Esophagus (tissue), 2 donors: ENCODE measurements around the gene COASY. TPM values are rescaled to one million over a fixed set of nuclear protein-coding genes. Genes with fewer than 3 reads are reported as not detected.

ENCODE experiments used
- H3K27ac ChIP-seq, 2 donors: one replicate each; pipeline ENCODE4 v1.5.1; 2013; ENCODE audit warnings: low read depth in 2 of 2, mild to moderate bottlenecking in 2 of 2, inconsistent platforms in 1 of 2, low read length in 1 of 2, moderate library complexity in 1 of 2
- H3K27me3 ChIP-seq, 2 donors: one replicate each; pipeline ENCODE4 v1.6.1; 2013; ENCODE audit warnings: low read length in 2 of 2, control low read depth in 1 of 2, mild to moderate bottlenecking in 1 of 2; ENCODE audit not compliant: insufficient read depth in 2 of 2, control insufficient read depth in 1 of 2
- H3K36me3 ChIP-seq, 2 donors: one replicate each; pipeline ENCODE4 v1.6.1; 2013; ENCODE audit warnings: low read length in 1 of 2; ENCODE audit not compliant: control insufficient read depth in 2 of 2, insufficient read depth in 2 of 2
- H3K4me1 ChIP-seq, 2 donors: one replicate each; pipeline ENCODE4 v1.6.1; 2013; ENCODE audit warnings: low read length in 1 of 2; ENCODE audit not compliant: control insufficient read depth in 2 of 2, insufficient read depth in 2 of 2
- H3K4me3 ChIP-seq, 2 donors: one replicate each; pipeline ENCODE4 v1.5.1; 2013; ENCODE audit warnings: low read length in 2 of 2, mild to moderate bottlenecking in 2 of 2, low read depth in 1 of 2, moderate library complexity in 1 of 2
- H3K9me3 ChIP-seq, 2 donors: one replicate each; pipeline ENCODE4 v1.6.1; 2013; ENCODE audit warnings: mild to moderate bottlenecking in 2 of 2, low read depth in 1 of 2, low read length in 1 of 2, moderate library complexity in 1 of 2; ENCODE audit not compliant: control insufficient read depth in 2 of 2, insufficient read depth in 1 of 2
- WGBS, 2 donors: extraction: QIAGEN DNeasy Blood & Tissue Kit; methylation state at CpG; one replicate each; pipeline ENCODE4 v1.1.7; 2013; 5-methylcytosine and 5-hydroxymethylcytosine counted together
- polyA plus RNA-seq, 2 donors: library from polyadenylated mRNA; stranded (reverse); fragments of 200-250 nt; gene quantifications; one replicate each; pipeline ENCODE4 v1.2.3, GENCODE V29; 2013
- donor health status: healthy with polysubstance abuse.
- donor health status: Bipolar disorder and iron deficiency.

The COASY gene
- polyA plus RNA-seq, 2 donors: 58.2 to 62.1 TPM

DNA sequence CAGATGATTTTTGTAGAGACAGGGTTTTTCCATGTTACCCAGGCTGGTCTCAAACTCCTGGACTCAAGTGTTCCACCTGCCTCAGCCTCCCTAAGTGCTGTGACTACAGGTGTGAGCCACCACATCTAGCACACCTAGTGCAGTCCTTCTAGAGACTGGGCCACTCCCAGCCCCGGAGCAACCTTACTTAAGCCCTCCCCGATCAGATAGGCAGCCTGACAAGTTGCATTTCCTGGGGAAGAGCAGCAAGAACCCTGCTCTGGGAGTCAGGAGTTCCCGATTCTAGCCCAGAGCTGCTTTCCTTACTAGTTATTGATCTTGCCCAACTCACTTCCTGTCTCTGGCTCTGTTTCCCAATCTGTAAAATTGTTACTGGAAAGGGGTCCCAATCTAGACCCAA lies 32.9 kb upstream of the COASY start:
- Histone ChIP-seq H3K4me1 (peaks cover 0 to 16% of the 10 kb centered on the region in 2 donors), H3K9me3 (no peaks in the 10 kb centered on the region), H3K4me3 (no peak overlapping the region), H3K27me3 (no peaks in the 10 kb centered on the region), H3K27ac (no peak overlapping the region), H3K36me3 (no peaks in the 10 kb centered on the region)
- 46 to 52% methylated on average over 3 of the region's 3 CpGs for WGBS, 2 donors

DNA sequence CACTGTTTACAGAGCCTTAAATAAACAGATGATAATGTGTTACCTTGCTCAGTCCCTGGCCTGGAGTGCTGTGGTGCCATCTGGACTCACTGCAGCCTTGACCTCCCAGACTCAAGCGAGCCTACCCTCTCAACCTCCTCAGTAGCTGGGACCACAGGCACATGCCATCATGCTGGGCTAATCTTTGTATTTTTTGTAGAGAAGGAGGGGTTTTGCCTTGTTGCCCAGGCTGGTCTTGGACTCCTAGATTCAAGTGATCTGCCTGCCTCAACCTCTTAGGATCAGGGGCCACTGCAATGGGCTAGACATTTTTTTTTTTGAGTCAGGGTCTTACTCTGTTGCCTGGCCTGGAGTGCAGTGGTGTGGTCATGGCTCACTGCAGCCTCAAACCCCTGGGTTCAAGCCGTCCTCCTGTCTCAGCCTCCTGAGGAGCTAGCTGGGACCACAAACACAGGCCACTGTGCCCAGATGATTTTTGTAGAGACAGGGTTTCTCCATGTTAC lies 30.9 kb upstream of the COASY start:
- H3K36me3 ChIP-seq: no peaks in the 10 kb centered on the region
- H3K9me3 ChIP-seq: no peaks in the 10 kb centered on the region
- H3K27ac ChIP-seq: peak overlapping the region; percentile 68 to 89
- H3K27me3 ChIP-seq: no peaks in the 10 kb centered on the region
- peaks cover 0 to 19% of the 10 kb centered on the region in 2 donors for H3K4me1 ChIP-seq
- no peak overlapping the region for H3K4me3 ChIP-seq
- 85 to 96% methylated on average over 2 of the region's 2 CpGs for WGBS, 2 donors

DNA sequence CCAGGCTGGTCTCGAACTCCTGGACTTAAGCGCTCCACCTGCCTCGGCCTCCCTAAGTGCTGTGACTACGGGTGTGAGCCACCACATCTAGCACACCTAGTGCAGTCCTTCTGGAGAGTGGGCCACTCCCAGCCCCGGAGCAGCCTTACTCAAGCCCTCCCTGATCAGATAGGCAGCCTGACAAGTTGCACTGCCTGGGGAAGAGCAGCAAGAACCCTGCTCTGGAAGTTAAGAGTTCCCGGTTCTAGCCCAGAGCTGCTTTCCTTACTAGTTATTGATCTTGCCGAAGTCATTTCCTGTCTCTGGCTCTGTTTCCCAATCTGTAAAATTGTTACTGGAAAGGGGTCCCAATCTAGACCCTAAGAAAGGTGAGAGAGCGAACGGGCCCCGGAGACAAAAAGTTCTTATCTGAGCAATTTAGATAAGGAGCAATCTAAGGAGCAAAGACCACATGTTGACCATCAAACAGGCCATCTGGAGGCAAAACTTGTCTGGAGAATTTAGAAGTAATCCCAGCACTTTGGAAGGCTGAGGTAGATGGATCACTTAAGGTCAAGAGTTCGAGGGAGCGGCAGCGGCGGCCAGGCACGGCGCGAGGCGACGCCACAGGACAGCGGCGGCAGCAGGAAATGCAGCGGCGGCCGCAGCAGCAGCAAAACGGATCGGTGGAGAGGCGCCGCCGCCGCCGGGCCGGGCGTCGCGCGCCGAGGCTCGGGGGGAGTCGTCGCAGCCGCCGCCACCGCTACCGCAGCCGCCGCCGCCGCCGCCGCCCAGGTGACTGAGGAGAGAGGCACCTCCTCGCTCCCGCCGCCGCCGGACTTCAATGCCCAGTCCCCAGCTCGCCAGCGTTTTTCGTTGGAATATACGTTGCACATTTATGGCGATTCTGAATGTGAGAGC lies 30.2 kb upstream of the COASY start:
- Histone ChIP-seq H3K27ac (peak overlapping the region; percentile 89 to 92), H3K27me3 (no peaks in the 10 kb centered on the region), H3K4me1 (peaks cover 0 to 19% of the 10 kb centered on the region in 2 donors), H3K4me3 (peak overlapping the region; percentile 57 to 58), H3K36me3 (no peaks in the 10 kb centered on the region), H3K9me3 (no peaks in the 10 kb centered on the region)
- WGBS, 2 donors: 11 to 12% methylated on average over 58 to 60 of the region's 60 CpGs

DNA sequence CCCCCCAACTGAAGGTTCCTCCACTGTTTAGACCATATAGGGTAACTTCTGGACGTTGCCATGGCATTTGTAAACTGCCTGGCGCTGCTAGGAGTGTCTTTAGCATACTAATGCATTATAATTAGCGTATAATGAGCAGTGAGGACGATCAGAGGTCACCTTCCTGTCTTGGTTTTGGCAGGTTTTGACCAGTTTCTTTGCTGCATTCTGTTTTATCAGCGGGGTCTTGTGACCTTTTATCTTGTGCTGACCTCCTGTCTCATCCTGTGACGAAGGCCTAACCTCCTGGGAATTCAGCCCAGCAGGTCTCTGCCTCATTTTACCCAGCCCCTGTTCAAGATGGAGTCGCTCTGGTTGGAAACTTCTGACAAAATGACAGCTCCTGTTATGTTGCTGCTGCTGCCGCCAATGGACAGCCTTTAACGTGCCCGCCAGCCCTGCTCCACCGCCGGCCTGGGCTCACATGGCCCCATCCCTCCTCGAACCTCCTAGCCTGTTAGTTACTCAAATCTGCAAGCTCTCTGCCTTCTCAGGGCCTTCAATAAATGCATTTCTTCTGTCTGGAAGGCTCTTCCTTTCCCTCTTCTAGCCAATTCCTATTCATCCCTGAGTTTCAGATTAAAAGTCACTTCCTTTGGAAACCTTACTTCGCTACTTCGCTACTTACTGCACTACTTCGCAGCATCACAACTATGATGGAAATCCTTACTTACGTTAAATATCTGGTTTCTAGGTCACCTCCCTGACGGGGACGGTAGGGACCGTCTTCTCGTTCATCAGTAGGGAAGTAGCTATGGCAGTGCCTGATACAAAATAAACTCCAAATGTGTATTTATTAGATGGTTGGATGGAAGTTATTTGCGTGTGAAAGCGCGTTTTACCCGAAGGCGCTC lies 26.5 kb upstream of the COASY start:
- peak overlapping the region; percentile 92 to 96 for H3K27ac ChIP-seq
- WGBS, 2 donors: 39 to 44% methylated on average over 26 of the region's 26 CpGs

DNA sequence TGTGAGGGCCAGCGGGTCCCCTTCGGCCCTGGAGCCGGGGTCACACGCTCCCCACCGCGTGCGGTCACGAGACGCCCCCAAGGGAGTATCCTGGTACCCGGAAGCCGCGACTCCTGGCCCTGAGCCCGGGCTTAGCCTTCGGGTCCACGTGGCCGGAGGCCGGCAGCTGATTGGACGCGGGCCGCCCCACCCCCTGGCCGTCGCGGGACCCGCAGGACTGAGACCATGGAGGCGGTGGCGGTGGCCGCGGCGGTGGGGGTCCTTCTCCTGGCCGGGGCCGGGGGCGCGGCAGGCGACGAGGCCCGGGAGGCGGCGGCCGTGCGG lies 25.9 kb upstream of the COASY start, which contains the start of gene NAGLU:
Gene NAGLU, plus strand, starts transcription at position 194 of the 324 bp plus-strand sequence. Its CDS starts 32 bp downstream, at position 226.
- H3K4me3 ChIP-seq: peak within 1 kb of the TSS; percentile 75 to 86
- peak within 1 kb of the TSS; percentile 92 to 96 for H3K27ac ChIP-seq
- H3K9me3 ChIP-seq: no peaks in the 10 kb centered on the region
- peaks cover 2 to 19% of the 10 kb centered on the region in 2 donors for H3K4me1 ChIP-seq
- H3K27me3 ChIP-seq: no peaks in the 10 kb centered on the region
- H3K36me3 ChIP-seq: peaks cover 2 to 17% of the 10 kb centered on the region in 2 donors
- WGBS, 2 donors: 0% methylated on average over 19 to 40 of the region's 40 CpGs

More for the DNA sequence above, 26.5 kb upstream of the COASY start:
- Histone ChIP-seq H3K4me1 (peaks cover 2 to 22% of the 10 kb centered on the region in 2 donors), H3K27me3 (no peaks in the 10 kb centered on the region), H3K4me3 (peak overlapping the region; percentile 75 to 86), H3K36me3 (peaks cover 0 to 17% of the 10 kb centered on the region in 2 donors), H3K9me3 (no peaks in the 10 kb centered on the region)

DNA sequence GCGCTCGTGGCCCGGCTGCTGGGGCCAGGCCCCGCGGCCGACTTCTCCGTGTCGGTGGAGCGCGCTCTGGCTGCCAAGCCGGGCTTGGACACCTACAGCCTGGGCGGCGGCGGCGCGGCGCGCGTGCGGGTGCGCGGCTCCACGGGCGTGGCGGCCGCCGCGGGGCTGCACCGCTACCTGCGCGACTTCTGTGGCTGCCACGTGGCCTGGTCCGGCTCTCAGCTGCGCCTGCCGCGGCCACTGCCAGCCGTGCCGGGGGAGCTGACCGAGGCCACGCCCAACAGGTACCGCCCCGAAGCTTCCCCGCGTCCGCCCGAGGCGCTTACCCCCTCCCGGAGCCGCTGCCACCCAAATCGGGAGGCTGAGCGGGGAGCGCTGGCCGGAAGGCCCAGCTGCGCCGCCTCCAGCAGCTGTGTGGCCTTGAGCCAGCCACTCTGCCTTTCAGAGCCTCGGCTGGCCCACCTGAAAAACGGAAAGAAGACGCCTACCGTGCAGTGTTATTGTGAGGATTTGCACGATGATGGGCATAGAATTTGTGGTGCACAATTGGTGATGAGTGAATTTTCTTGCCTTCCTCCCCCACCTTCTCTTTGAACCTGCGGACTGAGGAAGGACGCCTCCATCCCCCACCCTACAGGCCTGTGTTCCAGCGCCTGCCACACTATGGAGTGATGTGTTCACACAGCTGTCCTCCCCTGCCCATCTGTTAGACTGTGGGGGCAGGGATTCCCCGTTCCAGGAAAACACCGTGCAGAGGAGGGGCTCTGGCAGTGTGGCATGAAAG lies 25.4 kb upstream of the COASY start:
- H3K27ac ChIP-seq: peak overlapping the region; percentile 92 to 96
- peak overlapping the region; percentile 75 to 86 for H3K4me3 ChIP-seq
- peaks cover 4 to 18% of the 10 kb centered on the region in 2 donors for H3K36me3 ChIP-seq
- H3K9me3 ChIP-seq: no peaks in the 10 kb centered on the region
- 0 to 1% methylated on average over 47 to 65 of the region's 65 CpGs for WGBS, 2 donors
- no peaks in the 10 kb centered on the region for H3K27me3 ChIP-seq
- H3K4me1 ChIP-seq: peaks cover 2 to 17% of the 10 kb centered on the region in 2 donors

DNA sequence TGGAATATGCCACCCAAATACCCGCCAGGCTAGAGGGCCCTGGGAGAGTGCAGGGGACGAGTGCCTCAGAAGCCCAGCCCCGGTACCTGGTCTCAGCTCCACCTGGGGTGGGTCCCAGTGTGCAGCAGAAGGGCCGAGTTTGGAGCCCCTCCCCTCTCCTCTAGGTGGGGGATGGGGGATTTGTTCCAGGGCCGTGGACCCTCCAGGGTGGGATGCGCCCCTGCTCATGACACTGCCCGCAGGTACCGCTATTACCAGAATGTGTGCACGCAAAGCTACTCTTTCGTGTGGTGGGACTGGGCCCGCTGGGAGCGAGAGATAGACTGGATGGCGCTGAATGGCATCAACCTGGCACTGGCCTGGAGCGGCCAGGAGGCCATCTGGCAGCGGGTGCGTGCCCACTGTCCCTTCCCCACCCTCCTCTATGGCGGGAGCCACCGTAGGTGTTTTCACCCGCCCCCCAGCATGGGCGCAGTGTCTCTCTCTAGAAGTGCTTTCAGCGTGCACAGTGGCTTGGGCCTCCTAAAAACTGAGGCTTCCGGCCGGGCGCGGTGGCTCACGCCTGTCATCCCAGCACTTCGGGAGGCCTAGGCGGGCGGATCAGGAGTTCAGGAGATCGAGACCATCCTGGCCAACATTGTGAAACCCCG lies 24.7 kb upstream of the COASY start:
- Histone ChIP-seq H3K27me3 (no peaks in the 10 kb centered on the region), H3K4me1 (peaks cover 2 to 18% of the 10 kb centered on the region in 2 donors), H3K9me3 (no peaks in the 10 kb centered on the region), H3K4me3 (peak overlapping the region; percentile 75 to 86), H3K27ac (peak overlapping the region; percentile 92 to 96), H3K36me3 (peaks cover 4 to 21% of the 10 kb centered on the region in 2 donors)
- 84 to 86% methylated on average over 30 of the region's 31 CpGs for WGBS, 2 donors

DNA sequence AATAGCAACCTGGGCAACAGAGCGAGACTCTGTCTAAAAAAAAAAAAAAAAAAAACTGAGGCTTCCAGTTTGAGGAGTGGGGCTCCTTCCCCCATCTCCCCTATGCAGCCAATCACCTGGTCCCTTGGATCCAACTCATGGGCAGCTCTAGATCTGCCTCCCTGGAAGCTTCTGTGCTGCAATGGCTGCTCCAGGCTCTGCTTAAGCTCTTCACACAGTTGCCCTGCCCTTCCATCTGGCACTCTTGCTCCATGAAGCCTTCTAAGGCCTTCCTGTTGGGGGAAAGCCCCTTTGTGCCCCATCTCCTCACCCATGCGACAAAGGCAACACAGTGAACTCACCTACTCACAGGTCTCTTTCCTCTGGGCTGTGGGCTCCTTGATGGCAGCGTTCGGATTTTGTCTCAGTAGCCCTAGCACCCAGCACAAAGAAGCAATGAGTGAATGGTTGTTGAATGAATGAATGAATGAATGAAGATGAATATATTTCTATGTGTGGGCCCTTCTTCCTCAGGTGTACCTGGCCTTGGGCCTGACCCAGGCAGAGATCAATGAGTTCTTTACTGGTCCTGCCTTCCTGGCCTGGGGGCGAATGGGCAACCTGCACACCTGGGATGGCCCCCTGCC lies 24.0 kb upstream of the COASY start:
- 95% methylated on average over 5 of the region's 5 CpGs for WGBS, 2 donors
- Histone ChIP-seq H3K36me3 (peaks cover 4 to 27% of the 10 kb centered on the region in 2 donors), H3K27ac (no peak overlapping the region)

More for the DNA sequence above, 24.0 kb upstream of the COASY start:
- Histone ChIP-seq H3K4me1 (peaks cover 2 to 18% of the 10 kb centered on the region in 2 donors), H3K27me3 (no peaks in the 10 kb centered on the region), H3K4me3 (no peak overlapping the region), H3K9me3 (no peaks in the 10 kb centered on the region)
